ENCODE results near the gene APOC1.

DNA sequence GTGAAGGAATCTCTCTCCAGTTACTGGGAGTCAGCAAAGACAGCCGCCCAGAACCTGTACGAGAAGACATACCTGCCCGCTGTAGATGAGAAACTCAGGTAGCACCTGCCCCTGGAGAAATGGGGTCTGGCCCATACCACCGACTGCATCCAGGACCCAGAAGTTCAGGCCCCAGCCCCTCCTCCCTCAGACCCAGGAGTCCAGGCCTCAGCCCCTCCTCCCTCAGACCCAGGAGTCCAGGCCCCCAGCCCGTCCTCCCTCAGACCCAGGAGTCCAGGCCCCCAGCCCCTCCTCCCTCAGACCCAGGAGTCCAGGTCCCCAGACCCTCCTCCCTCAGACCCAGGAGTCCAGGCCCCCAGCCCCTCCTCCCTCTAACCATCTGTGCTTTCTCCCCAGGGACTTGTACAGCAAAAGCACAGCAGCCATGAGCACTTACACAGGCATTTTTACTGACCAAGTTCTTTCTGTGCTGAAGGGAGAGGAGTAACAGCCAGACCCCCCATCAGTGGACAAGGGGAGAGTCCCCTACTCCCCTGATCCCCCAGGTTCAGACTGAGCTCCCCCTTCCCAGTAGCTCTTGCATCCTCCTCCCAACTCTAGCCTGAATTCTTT is 34.5 kb downstream of the APOC1 start:
- TF ChIP-seq CTCF (IDR thresholded peaks at IDR 0.05) (no peak), POLR2A (IDR thresholded peaks at IDR 0.05) (no peak)

Measured in uterus (tissue), 2 donors.